IgD-negative memory B cell (primary cell): ENCODE data around the gene SH3RF1. TPM values are rescaled to one million over a fixed set of nuclear protein-coding genes. Genes with fewer than 3 reads are reported as not detected.

ENCODE experiments used
- H3K27ac Mint-ChIP-seq, 3 donors: one replicate each; pipeline ENCODE4 v1.8.0; 2020 to 2022; ENCODE audit warnings: mild to moderate bottlenecking in 3 of 3, mixed read lengths in 3 of 3, moderate library complexity in 1 of 3
- H3K27me3 Mint-ChIP-seq: one replicate; pipeline ENCODE4 v1.8.0; 2021; ENCODE audit warnings: mixed read lengths
- H3K36me3 Mint-ChIP-seq: one replicate; pipeline ENCODE4 v1.8.0; 2020; ENCODE audit warnings: mild to moderate bottlenecking, mixed read lengths
- H3K4me1 Mint-ChIP-seq, 3 donors: one replicate each; pipeline ENCODE4 v1.8.0; 2020 to 2022; ENCODE audit warnings: mixed read lengths in 3 of 3, mild to moderate bottlenecking in 1 of 3
- H3K4me3 Mint-ChIP-seq, 4 donors: one replicate each; pipeline ENCODE4 v1.8.0; 2020 to 2022; ENCODE audit warnings: mild to moderate bottlenecking in 4 of 4, mixed read lengths in 4 of 4, moderate library complexity in 3 of 4
- H3K9me3 Mint-ChIP-seq, 3 donors: one replicate each; pipeline ENCODE4 v1.8.0; 2020 to 2021; ENCODE audit warnings: mixed read lengths in 3 of 3, mild to moderate bottlenecking in 1 of 3
- polyA plus RNA-seq: library from polyadenylated mRNA; unstranded; fragments of 300-500 nt; fragmentation: Illumina TruSeq; gene quantifications from one replicate; pipeline ENCODE4 v1.2.3, GENCODE V29; 2021

The SH3RF1 gene
- polyA plus RNA-seq, 1 donor from 2014 or later: 2.2 TPM

DNA sequence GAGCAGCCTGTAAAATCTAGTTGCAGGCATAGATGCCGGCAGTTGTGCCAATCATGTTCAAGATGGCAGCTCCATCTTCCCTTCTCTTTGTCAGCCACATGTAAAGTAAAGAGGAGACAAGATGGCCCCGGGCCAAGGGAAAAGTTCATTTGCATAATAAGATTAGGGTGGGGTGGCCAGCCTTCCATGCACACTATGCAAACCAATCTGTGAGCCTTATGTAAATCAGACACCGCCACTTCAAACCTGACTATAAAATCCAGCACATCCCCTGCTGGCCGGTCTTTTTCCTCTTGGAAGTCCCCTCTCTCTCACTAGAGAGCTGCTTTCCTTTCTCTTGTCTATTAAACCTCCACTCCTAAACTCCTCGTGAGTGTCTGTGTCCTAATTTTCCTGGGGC lies 181.8 kb downstream of the SH3RF1 start:
- H3K4me1 Mint-ChIP-seq: peaks cover 0 to 4% (median 3%) of the 10 kb centered on the region in 3 donors
- H3K27ac Mint-ChIP-seq: no peak overlapping the region
- H3K9me3 Mint-ChIP-seq: peaks cover 0 to 5% (median 4%) of the 10 kb centered on the region in 3 donors
- peak overlapping the region in 1 of 4 donors; percentile 22 for H3K4me3 Mint-ChIP-seq
- H3K36me3 Mint-ChIP-seq: peaks cover 9% of the 10 kb centered on the region
- H3K27me3 Mint-ChIP-seq: no peaks in the 10 kb centered on the region

- Mint-ChIP-seq H3K27me3 (no peaks in the 10 kb centered on the region), H3K36me3 (peaks cover 6% of the 10 kb centered on the region), H3K9me3 (peaks cover 0 to 4% (median 0%) of the 10 kb centered on the region in 3 donors), H3K4me3 (no peak overlapping the region), H3K4me1 (peaks cover 14 to 18% (median 16%) of the 10 kb centered on the region in 3 donors), H3K27ac (no peak overlapping the region)
These were observed 185.8 kb downstream of the SH3RF1 start for GRCh38 chr4:169084954-169085353.

DNA sequence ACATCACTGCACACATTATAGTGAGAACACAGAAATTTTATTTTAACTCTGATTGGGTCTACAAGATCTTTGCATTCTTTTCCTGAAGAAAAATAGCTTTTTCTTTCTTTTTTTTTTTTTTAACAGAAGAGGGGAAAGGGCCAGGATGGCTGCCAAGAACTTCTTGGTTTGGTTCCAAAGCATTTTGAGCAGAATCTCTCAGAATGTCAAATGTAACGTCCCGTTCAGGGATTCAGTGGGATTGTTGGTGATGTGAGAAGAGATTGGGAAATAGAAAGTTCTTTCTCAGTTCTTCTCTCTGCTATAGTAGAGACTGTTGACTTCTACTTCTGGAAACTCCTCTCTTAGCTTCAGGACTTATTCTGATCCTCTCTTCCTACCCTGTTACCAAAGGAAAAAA lies 189.8 kb downstream of the SH3RF1 start:
- H3K27me3 Mint-ChIP-seq: peaks cover 1% of the 10 kb centered on the region
- peaks cover 14 to 22% (median 18%) of the 10 kb centered on the region in 3 donors for H3K4me1 Mint-ChIP-seq
- H3K4me3 Mint-ChIP-seq: peak overlapping the region; percentile 53 to 88 (median 70)
- H3K36me3 Mint-ChIP-seq: peaks cover 2% of the 10 kb centered on the region
- H3K27ac Mint-ChIP-seq: peak overlapping the region in 1 of 3 donors; percentile 39
- no peaks in the 10 kb centered on the region for H3K9me3 Mint-ChIP-seq

- H3K36me3 Mint-ChIP-seq: peaks cover 2% of the 10 kb centered on the region
- no peaks in the 10 kb centered on the region for H3K9me3 Mint-ChIP-seq
- peaks cover 1% of the 10 kb centered on the region for H3K27me3 Mint-ChIP-seq
- H3K4me3 Mint-ChIP-seq: peak overlapping the region; percentile 53 to 88 (median 70)
- no peak overlapping the region for H3K27ac Mint-ChIP-seq
- peaks cover 14 to 22% (median 18%) of the 10 kb centered on the region in 3 donors for H3K4me1 Mint-ChIP-seq
These were observed 190.6 kb downstream of the SH3RF1 start for GRCh38 chr4:169079942-169080827.

DNA sequence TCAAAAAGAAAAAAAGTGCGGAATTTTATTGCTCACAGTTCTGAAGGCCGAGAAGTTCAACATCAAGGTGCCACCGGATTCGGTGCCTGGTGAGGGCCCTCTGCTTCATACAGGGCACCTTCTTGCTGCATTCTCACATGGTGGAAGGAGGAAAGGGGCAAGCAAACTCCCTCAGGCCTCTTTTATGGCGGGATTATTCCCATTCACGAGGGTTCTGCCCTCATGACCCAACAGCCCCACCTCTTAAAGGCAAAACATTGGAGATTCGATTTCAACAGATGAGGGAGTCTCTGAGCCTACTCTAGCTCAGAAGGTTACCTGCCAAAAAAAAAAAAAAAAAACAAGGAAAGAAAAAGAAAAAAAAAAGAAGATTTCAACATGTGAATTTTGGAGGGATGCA lies 196.6 kb downstream of the SH3RF1 start:
- Mint-ChIP-seq H3K36me3 (peaks cover 2% of the 10 kb centered on the region), H3K9me3 (no peaks in the 10 kb centered on the region), H3K27ac (no peak overlapping the region), H3K27me3 (peaks cover 1% of the 10 kb centered on the region), H3K4me1 (peaks cover 0 to 3% (median 0%) of the 10 kb centered on the region in 3 donors), H3K4me3 (no peak overlapping the region)

DNA sequence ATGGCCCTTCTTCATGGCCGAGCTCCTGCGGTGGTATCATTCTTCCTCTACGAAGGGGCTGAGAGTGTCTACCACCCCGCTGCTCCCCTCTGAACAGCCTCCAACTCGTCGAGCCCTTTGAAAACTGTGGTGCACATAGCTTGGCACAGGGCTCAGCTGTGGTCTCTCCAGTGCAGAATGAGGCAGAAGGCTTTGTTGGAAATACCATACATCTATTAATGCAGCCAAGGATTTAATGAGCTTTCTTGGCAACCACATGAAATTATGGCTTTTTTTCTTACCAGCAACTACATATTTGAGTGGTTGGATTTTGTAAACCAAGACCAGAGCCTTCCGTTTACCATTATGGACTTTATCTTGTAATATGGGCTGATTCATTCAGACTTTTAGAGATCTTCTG lies 199.0 kb downstream of the SH3RF1 start:
- H3K27ac Mint-ChIP-seq: peak overlapping the region in 2 of 3 donors; percentile 3 to 21

DNA sequence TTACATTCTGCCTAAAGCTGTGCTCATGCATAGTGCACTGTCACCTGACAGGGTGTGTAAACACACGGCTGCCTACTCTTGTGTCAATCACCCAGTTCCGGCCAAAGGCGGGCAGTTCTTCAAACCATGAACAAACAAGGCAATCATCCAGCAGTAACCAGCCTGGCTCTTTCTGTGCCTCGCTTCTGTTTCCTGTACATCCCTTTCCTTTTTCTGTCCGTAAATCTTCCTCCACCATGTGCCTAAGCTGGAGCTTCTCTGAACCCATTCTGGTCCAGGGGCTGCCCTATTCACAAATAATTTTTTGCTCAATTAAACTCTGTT lies 199.9 kb downstream of the SH3RF1 start:
- Mint-ChIP-seq H3K27ac (no peak overlapping the region), H3K4me3 (no peak overlapping the region), H3K4me1 (peaks cover 0 to 3% (median 2%) of the 10 kb centered on the region in 3 donors), H3K36me3 (peaks cover 2% of the 10 kb centered on the region), H3K27me3 (no peaks in the 10 kb centered on the region), H3K9me3 (no peaks in the 10 kb centered on the region)

More for the DNA sequence above, 199.0 kb downstream of the SH3RF1 start:
- H3K27me3 Mint-ChIP-seq: no peaks in the 10 kb centered on the region
- H3K36me3 Mint-ChIP-seq: peaks cover 2% of the 10 kb centered on the region
- H3K4me1 Mint-ChIP-seq: peaks cover 0 to 3% (median 2%) of the 10 kb centered on the region in 3 donors
- no peak overlapping the region for H3K4me3 Mint-ChIP-seq
- H3K9me3 Mint-ChIP-seq: no peaks in the 10 kb centered on the region

DNA sequence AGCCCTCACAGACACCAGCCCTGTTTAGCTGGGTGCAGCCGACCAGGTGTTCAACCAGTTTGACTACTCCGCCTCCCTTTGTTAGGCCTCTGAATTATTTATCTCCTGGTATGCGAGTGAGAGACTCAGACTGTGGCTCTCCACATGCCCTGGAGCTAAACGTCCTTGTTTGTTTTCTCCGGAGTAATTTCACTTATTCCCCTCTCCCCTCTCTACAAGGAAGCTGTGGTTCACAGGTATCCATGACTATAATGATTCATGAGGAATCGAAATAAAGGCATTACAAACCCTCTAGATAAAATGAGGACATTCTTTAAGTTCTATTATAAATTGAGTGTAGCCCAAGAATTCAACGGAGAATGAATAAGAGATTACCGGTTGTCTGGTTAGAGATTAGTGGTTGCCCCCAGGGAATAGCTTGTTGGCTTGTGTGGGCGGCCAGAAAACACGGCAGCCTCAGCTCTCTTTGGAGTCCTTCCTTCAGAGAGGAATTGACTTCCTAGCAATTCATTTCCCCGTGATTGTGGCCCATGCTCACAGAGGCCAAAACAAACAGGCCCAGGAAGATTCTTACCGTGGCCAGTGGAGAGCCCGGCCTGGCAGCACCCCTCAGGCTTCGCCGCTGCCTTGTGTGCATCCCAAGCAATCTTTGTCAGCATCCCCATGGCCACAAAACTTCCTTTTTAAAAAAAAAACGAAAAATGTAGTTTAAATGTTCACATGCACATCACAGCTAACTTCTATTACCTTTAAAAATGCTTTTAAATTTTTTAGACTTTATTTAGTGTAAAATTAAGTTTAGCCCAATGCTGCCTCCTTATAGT lies 200.5 kb downstream of the SH3RF1 start:
- Mint-ChIP-seq H3K4me1 (peaks cover 0 to 3% (median 2%) of the 10 kb centered on the region in 3 donors), H3K27me3 (no peaks in the 10 kb centered on the region)

GRCh38 chr4:169068423-169068822 lies 202.3 kb downstream of the SH3RF1 start:
- no peaks in the 10 kb centered on the region for H3K27me3 Mint-ChIP-seq
- peaks cover 0 to 3% (median 2%) of the 10 kb centered on the region in 3 donors for H3K4me1 Mint-ChIP-seq
- peaks cover 2% of the 10 kb centered on the region for H3K36me3 Mint-ChIP-seq
- H3K4me3 Mint-ChIP-seq: no peak overlapping the region
- peak overlapping the region in 2 of 3 donors; percentile 41 to 87 for H3K27ac Mint-ChIP-seq
- no peaks in the 10 kb centered on the region for H3K9me3 Mint-ChIP-seq

More for the DNA sequence above, 200.5 kb downstream of the SH3RF1 start:
- H3K36me3 Mint-ChIP-seq: peaks cover 2% of the 10 kb centered on the region
- no peaks in the 10 kb centered on the region for H3K9me3 Mint-ChIP-seq
- no peak overlapping the region for H3K4me3 Mint-ChIP-seq
- no peak overlapping the region for H3K27ac Mint-ChIP-seq

DNA sequence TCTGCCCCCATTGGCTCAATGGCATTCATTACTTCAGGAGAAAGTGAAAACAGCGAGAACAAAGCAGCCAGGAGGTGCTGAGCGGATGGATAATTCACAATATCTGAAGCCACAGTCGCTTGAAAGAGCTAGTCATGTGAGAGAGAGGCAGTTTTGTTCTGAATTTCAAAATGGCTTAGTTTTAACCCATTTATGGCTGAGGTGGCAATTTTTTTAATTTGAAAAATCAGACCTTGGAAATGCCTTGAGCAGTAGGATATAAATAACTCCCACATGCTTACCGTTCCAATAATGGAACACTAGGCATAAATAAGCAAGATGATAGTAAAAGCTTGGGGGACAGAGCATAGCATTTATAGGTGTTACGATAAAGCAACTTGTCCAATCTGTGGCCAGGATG lies 203.8 kb downstream of the SH3RF1 start:
- Mint-ChIP-seq H3K9me3 (no peaks in the 10 kb centered on the region), H3K27me3 (no peaks in the 10 kb centered on the region), H3K27ac (no peak overlapping the region), H3K4me3 (no peak overlapping the region), H3K4me1 (peaks cover 0 to 3% (median 2%) of the 10 kb centered on the region in 3 donors), H3K36me3 (peaks cover 2% of the 10 kb centered on the region)

DNA sequence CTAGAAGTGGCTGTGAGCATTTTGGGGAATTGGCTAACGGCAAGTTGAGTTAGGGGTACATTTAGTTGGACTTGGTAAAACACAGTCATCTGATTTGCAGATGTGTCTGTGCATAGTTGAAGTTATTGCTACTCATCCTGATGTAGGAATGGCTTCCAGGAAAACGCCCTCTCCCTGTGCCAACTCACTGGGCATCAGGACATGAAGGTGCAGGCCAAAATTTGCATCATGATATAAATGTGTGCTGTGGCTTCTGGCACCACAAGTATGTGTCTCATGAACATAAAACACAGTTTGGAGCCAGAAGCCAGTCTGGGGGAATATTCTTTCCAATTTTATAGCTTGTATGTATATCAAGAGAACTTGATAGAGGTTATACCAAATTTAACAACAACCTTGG lies 206.5 kb downstream of the SH3RF1 start:
- peaks cover 0 to 2% (median 0%) of the 10 kb centered on the region in 3 donors for H3K4me1 Mint-ChIP-seq
- peaks cover under 1% of the 10 kb centered on the region for H3K27me3 Mint-ChIP-seq
- no peak overlapping the region for H3K27ac Mint-ChIP-seq
- no peak overlapping the region for H3K4me3 Mint-ChIP-seq
- no peaks in the 10 kb centered on the region for H3K9me3 Mint-ChIP-seq
- no peaks in the 10 kb centered on the region for H3K36me3 Mint-ChIP-seq

DNA sequence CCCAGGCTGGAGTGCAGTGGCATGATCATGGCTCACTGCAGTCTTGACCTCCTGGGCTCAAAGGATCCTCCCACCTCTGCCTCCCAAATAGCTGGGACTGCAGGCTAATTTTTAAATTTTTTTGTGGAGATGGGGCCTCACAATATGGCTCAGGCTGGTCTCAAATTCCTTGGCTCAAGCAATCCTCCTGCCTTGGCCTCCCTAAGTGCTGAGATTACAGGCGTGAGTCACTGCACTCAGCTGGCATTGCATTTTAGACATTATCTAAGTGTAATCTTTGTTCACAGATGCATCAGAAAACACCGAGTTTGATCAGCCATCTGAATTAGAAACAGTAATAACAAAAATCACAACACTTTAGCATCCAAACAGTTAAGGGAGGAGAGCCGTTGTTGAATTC lies 207.3 kb downstream of the SH3RF1 start:
- Mint-ChIP-seq H3K4me3 (no peak overlapping the region), H3K27me3 (peaks cover 2% of the 10 kb centered on the region), H3K4me1 (peaks cover 0 to 2% (median 0%) of the 10 kb centered on the region in 3 donors), H3K9me3 (no peaks in the 10 kb centered on the region), H3K36me3 (no peaks in the 10 kb centered on the region), H3K27ac (no peak overlapping the region)

DNA sequence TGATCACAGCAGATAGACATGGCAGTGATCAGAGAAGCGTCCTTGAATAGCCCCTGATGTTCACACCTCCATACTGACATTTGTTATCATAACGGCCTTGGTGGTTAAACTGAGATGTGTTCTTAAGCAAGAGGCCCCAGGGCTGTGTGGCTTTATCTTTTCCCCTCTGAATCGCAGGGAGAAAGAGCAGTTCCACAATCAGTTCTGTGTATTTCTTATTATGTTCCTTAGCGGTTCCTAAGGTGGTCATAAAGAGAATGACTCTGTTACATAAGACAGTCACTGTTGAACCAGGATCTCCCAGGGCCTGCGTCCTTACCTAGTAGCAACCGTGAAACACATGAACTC lies 207.9 kb downstream of the SH3RF1 start:
- H3K36me3 Mint-ChIP-seq: no peaks in the 10 kb centered on the region
- H3K27ac Mint-ChIP-seq: no peak overlapping the region
- peaks cover 2% of the 10 kb centered on the region for H3K27me3 Mint-ChIP-seq
- no peaks in the 10 kb centered on the region for H3K9me3 Mint-ChIP-seq
- no peaks in the 10 kb centered on the region for H3K4me1 Mint-ChIP-seq
- no peak overlapping the region for H3K4me3 Mint-ChIP-seq

DNA sequence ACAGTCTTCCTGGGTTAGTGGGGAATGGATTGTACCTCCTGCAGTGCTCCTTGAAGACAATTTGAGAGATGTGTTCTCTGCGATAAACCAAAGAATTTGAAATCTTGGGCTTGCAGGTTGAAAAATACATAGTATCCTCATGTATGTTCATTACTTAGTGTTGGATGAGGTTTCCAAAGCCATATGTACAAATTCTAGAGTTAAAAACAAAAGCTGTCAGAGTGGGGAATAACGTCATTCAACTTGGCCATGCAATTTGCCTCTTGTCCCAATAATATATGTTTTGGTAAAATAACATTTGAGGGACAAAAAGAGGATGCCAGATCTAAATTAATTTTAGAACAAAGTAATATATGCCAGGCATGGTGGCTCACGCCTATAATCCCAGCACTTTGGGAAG lies 209.4 kb downstream of the SH3RF1 start:
- H3K4me1 Mint-ChIP-seq: no peaks in the 10 kb centered on the region
- H3K27me3 Mint-ChIP-seq: peaks cover 2% of the 10 kb centered on the region
- H3K36me3 Mint-ChIP-seq: no peaks in the 10 kb centered on the region
- H3K4me3 Mint-ChIP-seq: no peak overlapping the region
- H3K9me3 Mint-ChIP-seq: no peaks in the 10 kb centered on the region
- no peak overlapping the region for H3K27ac Mint-ChIP-seq

GRCh38 chr4:169060391-169061091 lies 210.2 kb downstream of the SH3RF1 start:
- H3K27ac Mint-ChIP-seq: no peak overlapping the region

More at GRCh38 chr4:169060391-169061091, 210.2 kb downstream of the SH3RF1 start:
- Mint-ChIP-seq H3K4me1 (peaks cover 0 to 2% (median 0%) of the 10 kb centered on the region in 3 donors), H3K4me3 (no peak overlapping the region), H3K36me3 (no peaks in the 10 kb centered on the region), H3K27me3 (peaks cover 2% of the 10 kb centered on the region), H3K9me3 (no peaks in the 10 kb centered on the region)
